ENCODE data around the gene MED27.

Gene MED27

GRCh38 chr9:132041798-132042197 is 37.9 kb downstream of the MED27 start:
- DNase-seq (ENCODE audit: low read depth) = no peak

GRCh38 chr9:132040808-132041207 is 38.9 kb downstream of the MED27 start:
- DNase-seq (ENCODE audit: low read depth) = no peak

GRCh38 chr9:132040246-132040645 is 39.4 kb downstream of the MED27 start:
- no peak for DNase-seq (ENCODE audit: low read depth)

GRCh38 chr9:132039284-132039683 is 40.4 kb downstream of the MED27 start:
- DNase-seq (ENCODE audit: low read depth) = no peak

GRCh38 chr9:132037458-132037857 is 42.2 kb downstream of the MED27 start:
- DNase-seq (ENCODE audit: low read depth) = no peak

GRCh38 chr9:132036521-132036920 is 43.1 kb downstream of the MED27 start:
- no peak for DNase-seq (ENCODE audit: low read depth)

- no peak for DNase-seq (ENCODE audit: low read depth)
Observed at GRCh38 chr9:132035679-132036078, 44.0 kb downstream of the MED27 start.

GRCh38 chr9:132032238-132032950 is 47.3 kb downstream of the MED27 start:
- no peak for DNase-seq (ENCODE audit: low read depth)

- DNase-seq (ENCODE audit: low read depth) = no peak
Observed at GRCh38 chr9:132031467-132032237, 48.0 kb downstream of the MED27 start.

GRCh38 chr9:132030626-132031325 is 48.9 kb downstream of the MED27 start:
- no peak for DNase-seq (ENCODE audit: low read depth)

GRCh38 chr9:132027752-132028663 is 51.7 kb downstream of the MED27 start:
- DNase-seq (ENCODE audit: low read depth) = peak; percentile 28

- peak; percentile 92 for DNase-seq (ENCODE audit: low read depth)
Observed at GRCh38 chr9:132026932-132027585, 52.6 kb downstream of the MED27 start.

GRCh38 chr9:132025766-132026165 is 53.9 kb downstream of the MED27 start:
- no peak for DNase-seq (ENCODE audit: low read depth)

GRCh38 chr9:132024589-132024988 is 55.1 kb downstream of the MED27 start:
- DNase-seq (ENCODE audit: low read depth) = no peak

GRCh38 chr9:132023419-132024180 is 56.1 kb downstream of the MED27 start:
- DNase-seq (ENCODE audit: low read depth) = no peak

- DNase-seq (ENCODE audit: low read depth) = no peak
Observed at GRCh38 chr9:132020820-132021510, 58.7 kb downstream of the MED27 start.

GRCh38 chr9:132020272-132020671 is 59.4 kb downstream of the MED27 start:
- no peak for DNase-seq (ENCODE audit: low read depth)

- DNase-seq (ENCODE audit: low read depth) = no peak
Observed at GRCh38 chr9:132019702-132020101, 60.0 kb downstream of the MED27 start.

- DNase-seq (ENCODE audit: low read depth) = no peak
Observed at GRCh38 chr9:132018957-132019405, 60.7 kb downstream of the MED27 start.

- DNase-seq (ENCODE audit: low read depth) = no peak
Observed at GRCh38 chr9:132016456-132016855, 63.2 kb downstream of the MED27 start.

Data from EH (cell line).